Mesenchymal stem cell (in vitro differentiated cells and primary cell): ENCODE results near the gene TMPRSS13.

Source experiments
- DNase-seq: peaks from one replicate; pipeline ENCODE4 v3.0.0-alpha.2; 2013
- H2AFZ ChIP-seq: one replicate; pipeline ENCODE4 v1.6.1; 2013; ENCODE audit warnings: low read depth, mild to moderate bottlenecking, control low read depth, inconsistent platforms, low read length, moderate library complexity
- H2AK5ac ChIP-seq: 2 replicates; pipeline ENCODE4 v1.6.1; 2013; ENCODE audit warnings: low read length, moderate library complexity, mild to moderate bottlenecking, inconsistent platforms; ENCODE audit not compliant: severe bottlenecking
- H2BK120ac ChIP-seq: one replicate; pipeline ENCODE4 v1.6.1; 2013; ENCODE audit warnings: low read depth, mild to moderate bottlenecking, inconsistent platforms, low read length, moderate library complexity
- H2BK12ac ChIP-seq, 2 experiments: one replicate each; pipeline ENCODE4 v1.6.1; 2013; ENCODE audit warnings: inconsistent platforms in 2 of 2, low read length in 2 of 2, mild to moderate bottlenecking in 2 of 2, moderate library complexity in 2 of 2, control low read depth in 1 of 2
- H2BK15ac ChIP-seq: one replicate; pipeline ENCODE4 v1.6.1; 2013; ENCODE audit warnings: mild to moderate bottlenecking, low read depth, inconsistent platforms; ENCODE audit not compliant: poor library complexity, severe bottlenecking
- H2BK5ac ChIP-seq: 2 replicates; pipeline ENCODE4 v1.6.1; 2013; ENCODE audit warnings: low read depth, mild to moderate bottlenecking, low read length, control low read depth, inconsistent platforms; ENCODE audit not compliant: poor library complexity, severe bottlenecking
- H3K14ac ChIP-seq, 2 experiments: one replicate each; pipeline ENCODE4 v1.6.1; 2013; ENCODE audit warnings: inconsistent platforms in 2 of 2, low read length in 2 of 2, control low read depth in 1 of 2, mild to moderate bottlenecking in 1 of 2, moderate library complexity in 1 of 2
- H3K18ac ChIP-seq, 2 experiments: one replicate each; pipeline ENCODE4 v1.6.1; 2013; ENCODE audit warnings: inconsistent platforms in 2 of 2, low read length in 2 of 2, control low read depth in 1 of 2, low read depth in 1 of 2, mild to moderate bottlenecking in 1 of 2
- H3K23ac ChIP-seq, 2 experiments: one replicate each; pipeline ENCODE4 v1.6.1; 2013; ENCODE audit warnings: inconsistent platforms in 2 of 2, low read length in 2 of 2, mild to moderate bottlenecking in 2 of 2, moderate library complexity in 2 of 2, control low read depth in 1 of 2
- H3K27ac ChIP-seq: 2 replicates; pipeline ENCODE4 v1.5.1; 2013; ENCODE audit warnings: mild to moderate bottlenecking, moderate library complexity, low read length, control low read depth, inconsistent platforms; ENCODE audit not compliant: poor library complexity, severe bottlenecking
- H3K27me3 ChIP-seq, 2 experiments: 2 replicates each; pipeline versions ENCODE4 v1.6.1 to v1.7.0; 2013; ENCODE audit warnings: low read length in 2 of 2, mild to moderate bottlenecking in 2 of 2, moderate library complexity in 2 of 2, control low read depth in 1 of 2, inconsistent platforms in 1 of 2; ENCODE audit not compliant: control insufficient read depth in 1 of 2, insufficient read depth in 1 of 2
- H3K36me3 ChIP-seq, 2 experiments: 2 replicates each; pipeline versions ENCODE4 v1.6.1 to v1.7.0; 2013; ENCODE audit warnings: low read length in 2 of 2, control low read depth in 1 of 2, inconsistent platforms in 1 of 2, low read depth in 1 of 2, mild to moderate bottlenecking in 1 of 2; ENCODE audit not compliant: insufficient read depth in 2 of 2, control insufficient read depth in 1 of 2
- H3K4ac ChIP-seq, 2 experiments: one replicate each; pipeline ENCODE4 v1.6.1; 2013; ENCODE audit warnings: inconsistent platforms in 2 of 2, low read length in 2 of 2, mild to moderate bottlenecking in 2 of 2, moderate library complexity in 2 of 2, control low read depth in 1 of 2, low read depth in 1 of 2
- H3K4me1 ChIP-seq: 2 replicates; pipeline ENCODE4 v1.6.1; 2013; ENCODE audit warnings: low read depth, low read length, control low read depth; ENCODE audit not compliant: control insufficient read depth, insufficient read depth
- H3K4me2 ChIP-seq: 2 replicates; pipeline ENCODE4 v1.6.1; 2013; ENCODE audit warnings: low read length, mild to moderate bottlenecking, inconsistent platforms; ENCODE audit not compliant: poor library complexity, severe bottlenecking
- H3K4me3 ChIP-seq, 2 experiments: 2 replicates each; pipeline versions ENCODE4 v1.5.1 to v1.7.0; 2013; ENCODE audit warnings: low read length in 2 of 2, mild to moderate bottlenecking in 2 of 2, control low read depth in 1 of 2, low read depth in 1 of 2; ENCODE audit not compliant: insufficient read depth in 1 of 2
- H3K79me1 ChIP-seq: replicated peaks from 2 replicates; pipeline ENCODE4 v1.6.1; 2013; ENCODE audit warnings: mild to moderate bottlenecking, control low read depth, low read length, inconsistent platforms; ENCODE audit not compliant: poor library complexity, severe bottlenecking
- H3K9ac ChIP-seq: 2 replicates; pipeline ENCODE4 v1.7.0; 2013; ENCODE audit warnings: mild to moderate bottlenecking, low read length, moderate library complexity
- H3K9me3 ChIP-seq: 2 replicates; pipeline ENCODE4 v1.7.0; 2013; ENCODE audit warnings: mild to moderate bottlenecking, low read length; ENCODE audit not compliant: control insufficient read depth
- H4K8ac ChIP-seq: one replicate; pipeline ENCODE4 v1.6.1; 2013; ENCODE audit warnings: inconsistent platforms, mild to moderate bottlenecking, low read length, moderate library complexity
- H4K91ac ChIP-seq: one replicate; pipeline ENCODE4 v1.6.1; 2013; ENCODE audit warnings: mild to moderate bottlenecking, low read length, inconsistent platforms
- WGBS: methylation state at CpG from one replicate; pipeline ENCODE4 v1.1.7; 2013; ENCODE audit warnings: mixed read lengths; 5-methylcytosine and 5-hydroxymethylcytosine counted together

TMPRSS13 gene

GRCh38 chr11:117977029-117977428, 47.8 kb upstream of the TMPRSS13 start:
- WGBS, result 94% methylated on average over 5 of the region's 5 CpGs
- Histone ChIP-seq H3K14ac (no peak overlapping the region), H3K4me2 (no peak overlapping the region), H3K27me3 (peaks cover 23 to 47% of the 10 kb centered on the region in 2 experiments), H3K27ac (no peak overlapping the region), H3K79me1 (no peaks in the 10 kb centered on the region), H2AFZ (no peak overlapping the region), H3K4me1 (peaks cover 8% of the 10 kb centered on the region), H3K36me3 (no peaks in the 10 kb centered on the region), H4K91ac (no peak overlapping the region), H3K9ac (no peak overlapping the region), H2BK5ac (no peak overlapping the region), H2AK5ac (no peak overlapping the region), H2BK120ac (no peak overlapping the region), H2BK15ac (no peak overlapping the region), H3K23ac (no peak overlapping the region), H3K4me3 (no peak overlapping the region), H3K18ac (no peak overlapping the region), H2BK12ac (no peak overlapping the region), H3K4ac (no peak overlapping the region), H3K9me3 (no peaks in the 10 kb centered on the region), H4K8ac (no peak overlapping the region)
- DNase-seq, result no peak

- H2BK5ac ChIP-seq, result no peak overlapping the region
- H3K23ac ChIP-seq, result no peak overlapping the region
- no peak overlapping the region for H2AK5ac ChIP-seq
- H3K4me3 ChIP-seq, result no peak overlapping the region
- no peaks in the 10 kb centered on the region for H3K36me3 ChIP-seq
- no peak overlapping the region for H3K4me2 ChIP-seq
- WGBS, result 82% methylated on average over 4 of the region's 4 CpGs
- peaks cover 9% of the 10 kb centered on the region for H3K4me1 ChIP-seq
- H2BK120ac ChIP-seq, result no peak overlapping the region
- H4K8ac ChIP-seq, result no peak overlapping the region
- H2BK15ac ChIP-seq, result no peak overlapping the region
- DNase-seq, result no peak
- H2BK12ac ChIP-seq, result no peak overlapping the region
- H3K4ac ChIP-seq, result no peak overlapping the region
- H4K91ac ChIP-seq, result no peak overlapping the region
- no peak overlapping the region for H3K9ac ChIP-seq
- no peaks in the 10 kb centered on the region for H3K9me3 ChIP-seq
- no peak overlapping the region for H2AFZ ChIP-seq
- no peak overlapping the region for H3K27ac ChIP-seq
- peaks cover 19 to 48% of the 10 kb centered on the region in 2 experiments for H3K27me3 ChIP-seq
- H3K14ac ChIP-seq, result no peak overlapping the region
- H3K18ac ChIP-seq, result no peak overlapping the region
- no peaks in the 10 kb centered on the region for H3K79me1 ChIP-seq
These were observed 47.2 kb upstream of the TMPRSS13 start for GRCh38 chr11:117976445-117976844.

GRCh38 chr11:117973503-117973860, 44.3 kb upstream of the TMPRSS13 start:
- no peak overlapping the region for H4K8ac ChIP-seq
- H3K9ac ChIP-seq, result no peak overlapping the region
- no peak overlapping the region for H3K18ac ChIP-seq
- no peak overlapping the region for H2BK12ac ChIP-seq
- H3K79me1 ChIP-seq, result no peaks in the 10 kb centered on the region
- no peak overlapping the region for H3K23ac ChIP-seq
- H3K4me3 ChIP-seq, result no peak overlapping the region
- no peak overlapping the region for H2AK5ac ChIP-seq
- H2AFZ ChIP-seq, result no peak overlapping the region
- H2BK5ac ChIP-seq, result no peak overlapping the region
- no peak overlapping the region for H2BK120ac ChIP-seq
- H3K9me3 ChIP-seq, result no peaks in the 10 kb centered on the region
- WGBS, result 81% methylated on average over 4 of the region's 4 CpGs
- H3K4ac ChIP-seq, result no peak overlapping the region
- no peak overlapping the region for H3K14ac ChIP-seq
- H3K4me2 ChIP-seq, result no peak overlapping the region
- no peak overlapping the region for H2BK15ac ChIP-seq
- no peaks in the 10 kb centered on the region for H3K36me3 ChIP-seq
- DNase-seq, result no peak
- H3K27me3 ChIP-seq, result peaks cover 0 to 56% of the 10 kb centered on the region in 2 experiments
- H4K91ac ChIP-seq, result no peak overlapping the region
- H3K4me1 ChIP-seq, result peaks cover 10% of the 10 kb centered on the region
- no peak overlapping the region for H3K27ac ChIP-seq

GRCh38 chr11:117972629-117973502, 43.7 kb upstream of the TMPRSS13 start:
- Histone ChIP-seq H4K8ac (no peak overlapping the region), H3K27me3 (peaks cover 0 to 60% of the 10 kb centered on the region in 2 experiments), H3K27ac (no peak overlapping the region), H3K4me3 (no peak overlapping the region), H2BK120ac (no peak overlapping the region), H3K18ac (no peak overlapping the region), H2AFZ (no peak overlapping the region), H3K36me3 (no peaks in the 10 kb centered on the region), H3K9ac (no peak overlapping the region), H4K91ac (no peak overlapping the region), H2AK5ac (no peak overlapping the region), H3K79me1 (no peaks in the 10 kb centered on the region), H2BK12ac (no peak overlapping the region), H3K9me3 (no peaks in the 10 kb centered on the region), H2BK5ac (no peak overlapping the region), H3K23ac (no peak overlapping the region), H3K4me1 (peaks cover 10% of the 10 kb centered on the region), H3K14ac (no peak overlapping the region), H3K4ac (no peak overlapping the region), H2BK15ac (no peak overlapping the region), H3K4me2 (no peak overlapping the region)
- DNase-seq, result no peak
- 81% methylated on average over 9 of the region's 9 CpGs for WGBS
